ENCODE measurements around the gene KATNB1. TPM values are rescaled to one million over a fixed set of nuclear protein-coding genes. Genes with fewer than 3 reads are reported as not detected.

The KATNB1 gene
- total RNA-seq, 1 experiment from 2014 or later = 32.2 TPM

DNA sequence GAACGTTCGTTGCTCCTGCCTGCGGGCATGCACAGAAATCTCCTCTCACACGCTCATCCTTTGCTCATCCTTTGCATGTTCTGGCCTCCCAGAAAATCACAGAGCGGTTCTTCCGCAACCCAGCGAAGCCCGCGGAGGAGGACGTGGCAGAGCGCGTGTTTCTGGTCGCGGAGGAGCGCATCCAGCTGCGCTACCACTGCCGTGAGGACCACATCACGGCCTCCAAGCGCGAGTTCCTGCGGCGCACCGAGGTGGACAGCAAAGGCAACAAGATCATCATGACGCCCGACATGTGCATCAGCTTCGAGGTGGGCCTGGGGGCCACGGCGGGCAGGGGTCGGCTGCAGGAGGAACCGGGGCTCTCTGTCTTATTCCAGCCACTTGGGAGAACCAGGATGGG, 9.6 kb upstream of the KATNB1 start:
- Histone ChIP-seq H3K79me2 (ENCODE audit: insufficient read depth, low read length) (no peaks in the 10 kb centered on the region), H2AFZ (ENCODE audit: low read depth, low read length, poor library complexity, severe bottlenecking) (no peak overlapping the region), H3K9me2 (ENCODE audit: insufficient read depth) (no peaks in the 10 kb centered on the region), H3K4me3 (replicated peaks in 1 of 2; ENCODE audit: low read depth in 1 of 2, low read length in 2 of 2) (no peak overlapping the region), H4K20me1 (ENCODE audit: insufficient read depth) (no peaks in the 10 kb centered on the region), H3K9ac (ENCODE audit: low read length) (no peak overlapping the region), H3K4me2 (ENCODE audit: low read length) (no peak overlapping the region), H3K27me3 (ENCODE audit: insufficient read depth, low read length) (no peaks in the 10 kb centered on the region), H3K4me1 (ENCODE audit: control insufficient read depth in 1 of 2, insufficient read depth in 2 of 2, low read length in 2 of 2) (no peaks in the 10 kb centered on the region), H3K27ac (ENCODE audit: low read depth, low read length) (no peak overlapping the region), H3K36me3 (ENCODE audit: control insufficient read depth in 1 of 2, insufficient read depth in 2 of 2, low read length in 2 of 2) (no peaks in the 10 kb centered on the region), H3K9me3 (ENCODE audit: control insufficient read depth in 1 of 2, insufficient read depth in 1 of 2, low read depth in 1 of 2, low read length in 2 of 2) (no peaks in the 10 kb centered on the region)
- ChIA-PET POLR2A (interaction anchor here (1.0 kb wide), 1 partner anchor 9 kb away, joined by 3 read pairs; the partner anchor contains the start of gene KATNB1), RAD21 (ENCODE audit: low non-redundant PET in 1 of 2, low total read pairs in 2 of 2, uncharacterized antibody in 2 of 2, unreplicated experiment in 2 of 2) (no interaction called here), CTCF (no interaction called here)
- TF ChIP-seq, protein P1, sequence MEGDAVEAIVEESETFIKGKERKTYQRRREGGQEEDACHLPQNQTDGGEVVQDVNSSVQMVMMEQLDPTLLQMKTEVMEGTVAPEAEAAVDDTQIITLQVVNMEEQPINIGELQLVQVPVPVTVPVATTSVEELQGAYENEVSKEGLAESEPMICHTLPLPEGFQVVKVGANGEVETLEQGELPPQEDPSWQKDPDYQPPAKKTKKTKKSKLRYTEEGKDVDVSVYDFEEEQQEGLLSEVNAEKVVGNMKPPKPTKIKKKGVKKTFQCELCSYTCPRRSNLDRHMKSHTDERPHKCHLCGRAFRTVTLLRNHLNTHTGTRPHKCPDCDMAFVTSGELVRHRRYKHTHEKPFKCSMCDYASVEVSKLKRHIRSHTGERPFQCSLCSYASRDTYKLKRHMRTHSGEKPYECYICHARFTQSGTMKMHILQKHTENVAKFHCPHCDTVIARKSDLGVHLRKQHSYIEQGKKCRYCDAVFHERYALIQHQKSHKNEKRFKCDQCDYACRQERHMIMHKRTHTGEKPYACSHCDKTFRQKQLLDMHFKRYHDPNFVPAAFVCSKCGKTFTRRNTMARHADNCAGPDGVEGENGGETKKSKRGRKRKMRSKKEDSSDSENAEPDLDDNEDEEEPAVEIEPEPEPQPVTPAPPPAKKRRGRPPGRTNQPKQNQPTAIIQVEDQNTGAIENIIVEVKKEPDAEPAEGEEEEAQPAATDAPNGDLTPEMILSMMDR (IDR thresholded peaks at IDR 0.05 in 2 of 3, conservative IDR thresholded peaks at IDR 0.05 in 1 of 3; ENCODE audit: borderline replicate concordance in 1 of 3, insufficient read depth in 1 of 3, low read depth in 2 of 3, low read length in 2 of 3) = no peak
- TF ChIP-seq POLR2AphosphoS5 (IDR thresholded peaks at IDR 0.05; ENCODE audit: low read depth, low read length) (no peak), SRF (IDR thresholded peaks at IDR 0.05; ENCODE audit: low read depth) (no peak), FOSL1 (IDR thresholded peaks at IDR 0.05; ENCODE audit: low read depth) (no peak), ELF1 (IDR thresholded peaks at IDR 0.05; ENCODE audit: borderline replicate concordance, low read depth) (no peak), POLR2A (IDR thresholded peaks at IDR 0.05; ENCODE audit: borderline replicate concordance, extremely low read depth, insufficient read depth, insufficient read length) (no peak)
- TF ChIP-seq, protein P2, sequence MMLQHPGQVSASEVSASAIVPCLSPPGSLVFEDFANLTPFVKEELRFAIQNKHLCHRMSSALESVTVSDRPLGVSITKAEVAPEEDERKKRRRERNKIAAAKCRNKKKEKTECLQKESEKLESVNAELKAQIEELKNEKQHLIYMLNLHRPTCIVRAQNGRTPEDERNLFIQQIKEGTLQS (IDR thresholded peaks at IDR 0.05) = no peak
- TF ChIP-seq, protein P3, sequence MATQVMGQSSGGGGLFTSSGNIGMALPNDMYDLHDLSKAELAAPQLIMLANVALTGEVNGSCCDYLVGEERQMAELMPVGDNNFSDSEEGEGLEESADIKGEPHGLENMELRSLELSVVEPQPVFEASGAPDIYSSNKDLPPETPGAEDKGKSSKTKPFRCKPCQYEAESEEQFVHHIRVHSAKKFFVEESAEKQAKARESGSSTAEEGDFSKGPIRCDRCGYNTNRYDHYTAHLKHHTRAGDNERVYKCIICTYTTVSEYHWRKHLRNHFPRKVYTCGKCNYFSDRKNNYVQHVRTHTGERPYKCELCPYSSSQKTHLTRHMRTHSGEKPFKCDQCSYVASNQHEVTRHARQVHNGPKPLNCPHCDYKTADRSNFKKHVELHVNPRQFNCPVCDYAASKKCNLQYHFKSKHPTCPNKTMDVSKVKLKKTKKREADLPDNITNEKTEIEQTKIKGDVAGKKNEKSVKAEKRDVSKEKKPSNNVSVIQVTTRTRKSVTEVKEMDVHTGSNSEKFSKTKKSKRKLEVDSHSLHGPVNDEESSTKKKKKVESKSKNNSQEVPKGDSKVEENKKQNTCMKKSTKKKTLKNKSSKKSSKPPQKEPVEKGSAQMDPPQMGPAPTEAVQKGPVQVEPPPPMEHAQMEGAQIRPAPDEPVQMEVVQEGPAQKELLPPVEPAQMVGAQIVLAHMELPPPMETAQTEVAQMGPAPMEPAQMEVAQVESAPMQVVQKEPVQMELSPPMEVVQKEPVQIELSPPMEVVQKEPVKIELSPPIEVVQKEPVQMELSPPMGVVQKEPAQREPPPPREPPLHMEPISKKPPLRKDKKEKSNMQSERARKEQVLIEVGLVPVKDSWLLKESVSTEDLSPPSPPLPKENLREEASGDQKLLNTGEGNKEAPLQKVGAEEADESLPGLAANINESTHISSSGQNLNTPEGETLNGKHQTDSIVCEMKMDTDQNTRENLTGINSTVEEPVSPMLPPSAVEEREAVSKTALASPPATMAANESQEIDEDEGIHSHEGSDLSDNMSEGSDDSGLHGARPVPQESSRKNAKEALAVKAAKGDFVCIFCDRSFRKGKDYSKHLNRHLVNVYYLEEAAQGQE (IDR thresholded peaks at IDR 0.05; ENCODE audit: low read depth) = no peak
- DNase-seq (ENCODE audit: low read depth, low spot score) (no peak), ATAC-seq (no peak)
- intact Hi-C loops (cut with micrococcal nuclease) = loop anchor here (10.0 kb wide), 1 partner anchor 279 kb away; the partner anchor contains the start of genes USB1 and ZNF319
- BruUV-seq (replicated peaks) = no TSS peak
